ENCODE measurements around the gene OPRL1. TPM values are rescaled to one million over a fixed set of nuclear protein-coding genes. Genes with fewer than 3 reads are reported as not detected.

The OPRL1 gene
- total RNA-seq, 1 experiment from 2014 or later: 0.59 TPM

- Histone ChIP-seq H3K4me3 (ENCODE audit: low read depth, low read length) (peak overlapping the region; percentile 81), H3K9me3 (no peaks in the 10 kb centered on the region), H3K27me3 (replicated peaks; ENCODE audit: control insufficient read depth, insufficient read depth, low read length) (no peaks in the 10 kb centered on the region), H3K4me1 (peaks cover 26% of the 10 kb centered on the region), H3K36me3 (ENCODE audit: control insufficient read depth, insufficient read depth, low read length) (no peaks in the 10 kb centered on the region)
- intact Hi-C loops (cut with micrococcal nuclease; ENCODE audit: unreplicated experiment): loop anchor here (1.0 kb wide), 4 partner anchors 8 to 81 kb away; no protein-coding TSS in a partner anchor
- peak in 1 of 2 experiments; percentile 58 for DNase-seq
- no TSS peak for BruUV-seq (replicated peaks)
- CTCF ChIA-PET: interaction anchor here (0.5 to 6.2 kb wide), 26 partner anchors 9 to 513 kb away, joined by 3 to 139 read pairs (median 8); partner anchors contain the start of genes LKAAEAR1, OPRL1, PRPF6 and PTK6
- POLR2A ChIA-PET: interaction anchor here (0.6 to 1.6 kb wide), 3 partner anchors 18 to 59 kb away, joined by 3 to 21 read pairs (median 4); partner anchors contain the start of genes PRPF6, SAMD10 and TCEA2
- Mint-ChIP-seq H3K4me1 (ENCODE audit: low read depth, unreplicated experiment) (no peaks in the 10 kb centered on the region), H3K27me3 (ENCODE audit: insufficient read depth, unreplicated experiment) (peaks cover 3% of the 10 kb centered on the region), H3K9me3 (ENCODE audit: unreplicated experiment) (no peaks in the 10 kb centered on the region), H3K36me3 (ENCODE audit: insufficient read depth, unreplicated experiment) (peaks cover 46% of the 10 kb centered on the region), H3K4me3 (ENCODE audit: unreplicated experiment) (peak overlapping the region; percentile 87), H3K27ac (ENCODE audit: unreplicated experiment) (no peak overlapping the region)
- TF ChIP-seq, protein P1, sequence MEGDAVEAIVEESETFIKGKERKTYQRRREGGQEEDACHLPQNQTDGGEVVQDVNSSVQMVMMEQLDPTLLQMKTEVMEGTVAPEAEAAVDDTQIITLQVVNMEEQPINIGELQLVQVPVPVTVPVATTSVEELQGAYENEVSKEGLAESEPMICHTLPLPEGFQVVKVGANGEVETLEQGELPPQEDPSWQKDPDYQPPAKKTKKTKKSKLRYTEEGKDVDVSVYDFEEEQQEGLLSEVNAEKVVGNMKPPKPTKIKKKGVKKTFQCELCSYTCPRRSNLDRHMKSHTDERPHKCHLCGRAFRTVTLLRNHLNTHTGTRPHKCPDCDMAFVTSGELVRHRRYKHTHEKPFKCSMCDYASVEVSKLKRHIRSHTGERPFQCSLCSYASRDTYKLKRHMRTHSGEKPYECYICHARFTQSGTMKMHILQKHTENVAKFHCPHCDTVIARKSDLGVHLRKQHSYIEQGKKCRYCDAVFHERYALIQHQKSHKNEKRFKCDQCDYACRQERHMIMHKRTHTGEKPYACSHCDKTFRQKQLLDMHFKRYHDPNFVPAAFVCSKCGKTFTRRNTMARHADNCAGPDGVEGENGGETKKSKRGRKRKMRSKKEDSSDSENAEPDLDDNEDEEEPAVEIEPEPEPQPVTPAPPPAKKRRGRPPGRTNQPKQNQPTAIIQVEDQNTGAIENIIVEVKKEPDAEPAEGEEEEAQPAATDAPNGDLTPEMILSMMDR (IDR thresholded peaks at IDR 0.05; ENCODE audit: insufficient read depth in 1 of 2, low read depth in 1 of 2, low read length in 1 of 2, severe bottlenecking in 1 of 2, unreplicated experiment in 1 of 2): no peak
These were observed 40.4 kb upstream of the OPRL1 start for GRCh38 chr20:64039293-64040160.

GRCh38 chr20:64040231-64041039 lies 39.4 kb upstream of the OPRL1 start:
- H3K4me1 ChIP-seq: peaks cover 26% of the 10 kb centered on the region
- H3K27ac Mint-ChIP-seq (ENCODE audit: unreplicated experiment): no peak overlapping the region
- H3K27me3 Mint-ChIP-seq (ENCODE audit: insufficient read depth, unreplicated experiment): peaks cover 3% of the 10 kb centered on the region
- no peak for DNase-seq
- H3K27me3 ChIP-seq (replicated peaks; ENCODE audit: control insufficient read depth, insufficient read depth, low read length): no peaks in the 10 kb centered on the region
- no peaks in the 10 kb centered on the region for H3K9me3 ChIP-seq
- ChIA-PET CTCF (interaction anchor here (0.5 to 6.2 kb wide), 10 partner anchors 12 to 502 kb away, joined by 4 to 139 read pairs (median 31); partner anchors contain the start of genes LKAAEAR1, PRPF6, PTK6 and SAMD10), POLR2A (no interaction called here)
- no peaks in the 10 kb centered on the region for H3K4me1 Mint-ChIP-seq (ENCODE audit: low read depth, unreplicated experiment)
- H3K4me3 Mint-ChIP-seq (ENCODE audit: unreplicated experiment): peak overlapping the region; percentile 10
- no peaks in the 10 kb centered on the region for H3K36me3 ChIP-seq (ENCODE audit: control insufficient read depth, insufficient read depth, low read length)
- TF ChIP-seq, protein P1 (IDR thresholded peaks at IDR 0.05; ENCODE audit: insufficient read depth in 1 of 2, low read depth in 1 of 2, low read length in 1 of 2, severe bottlenecking in 1 of 2, unreplicated experiment in 1 of 2): no peak
- no peaks in the 10 kb centered on the region for H3K9me3 Mint-ChIP-seq (ENCODE audit: unreplicated experiment)
- no TSS peak for BruUV-seq (replicated peaks)
- no peak overlapping the region for H3K4me3 ChIP-seq (ENCODE audit: low read depth, low read length)
- peaks cover 37% of the 10 kb centered on the region for H3K36me3 Mint-ChIP-seq (ENCODE audit: insufficient read depth, unreplicated experiment)
- intact Hi-C loops (cut with micrococcal nuclease; ENCODE audit: unreplicated experiment): no loop called here

Measured in Caco-2 (cell line).